Mesenchymal stem cell (in vitro differentiated cells and primary cell): Measurements from ENCODE around the gene SH3TC1.
A peak's percentile ranks its signal among the peaks of the same experiment; 100 is the strongest.

ENCODE experiments used
- DNase-seq: peaks from one replicate; pipeline ENCODE4 v3.0.0-alpha.2; 2013
- H2AFZ ChIP-seq: one replicate; pipeline ENCODE4 v1.6.1; 2013; ENCODE audit warnings: low read depth, mild to moderate bottlenecking, control low read depth, inconsistent platforms, low read length, moderate library complexity
- H2AK5ac ChIP-seq: 2 replicates; pipeline ENCODE4 v1.6.1; 2013; ENCODE audit warnings: low read length, moderate library complexity, mild to moderate bottlenecking, inconsistent platforms; ENCODE audit not compliant: severe bottlenecking
- H2BK120ac ChIP-seq: one replicate; pipeline ENCODE4 v1.6.1; 2013; ENCODE audit warnings: low read depth, mild to moderate bottlenecking, inconsistent platforms, low read length, moderate library complexity
- H2BK12ac ChIP-seq, 2 experiments: one replicate each; pipeline ENCODE4 v1.6.1; 2013; ENCODE audit warnings: inconsistent platforms in 2 of 2, low read length in 2 of 2, mild to moderate bottlenecking in 2 of 2, moderate library complexity in 2 of 2, control low read depth in 1 of 2
- H2BK15ac ChIP-seq: one replicate; pipeline ENCODE4 v1.6.1; 2013; ENCODE audit warnings: mild to moderate bottlenecking, low read depth, inconsistent platforms; ENCODE audit not compliant: poor library complexity, severe bottlenecking
- H2BK5ac ChIP-seq: 2 replicates; pipeline ENCODE4 v1.6.1; 2013; ENCODE audit warnings: low read depth, mild to moderate bottlenecking, low read length, control low read depth, inconsistent platforms; ENCODE audit not compliant: poor library complexity, severe bottlenecking
- H3K14ac ChIP-seq, 2 experiments: one replicate each; pipeline ENCODE4 v1.6.1; 2013; ENCODE audit warnings: inconsistent platforms in 2 of 2, low read length in 2 of 2, control low read depth in 1 of 2, mild to moderate bottlenecking in 1 of 2, moderate library complexity in 1 of 2
- H3K18ac ChIP-seq, 2 experiments: one replicate each; pipeline ENCODE4 v1.6.1; 2013; ENCODE audit warnings: inconsistent platforms in 2 of 2, low read length in 2 of 2, control low read depth in 1 of 2, low read depth in 1 of 2, mild to moderate bottlenecking in 1 of 2
- H3K23ac ChIP-seq, 2 experiments: one replicate each; pipeline ENCODE4 v1.6.1; 2013; ENCODE audit warnings: inconsistent platforms in 2 of 2, low read length in 2 of 2, mild to moderate bottlenecking in 2 of 2, moderate library complexity in 2 of 2, control low read depth in 1 of 2
- H3K27ac ChIP-seq: 2 replicates; pipeline ENCODE4 v1.5.1; 2013; ENCODE audit warnings: mild to moderate bottlenecking, moderate library complexity, low read length, control low read depth, inconsistent platforms; ENCODE audit not compliant: poor library complexity, severe bottlenecking
- H3K27me3 ChIP-seq, 2 experiments: 2 replicates each; pipeline versions ENCODE4 v1.6.1 to v1.7.0; 2013; ENCODE audit warnings: low read length in 2 of 2, mild to moderate bottlenecking in 2 of 2, moderate library complexity in 2 of 2, control low read depth in 1 of 2, inconsistent platforms in 1 of 2; ENCODE audit not compliant: control insufficient read depth in 1 of 2, insufficient read depth in 1 of 2
- H3K36me3 ChIP-seq, 2 experiments: 2 replicates each; pipeline versions ENCODE4 v1.6.1 to v1.7.0; 2013; ENCODE audit warnings: low read length in 2 of 2, control low read depth in 1 of 2, inconsistent platforms in 1 of 2, low read depth in 1 of 2, mild to moderate bottlenecking in 1 of 2; ENCODE audit not compliant: insufficient read depth in 2 of 2, control insufficient read depth in 1 of 2
- H3K4ac ChIP-seq, 2 experiments: one replicate each; pipeline ENCODE4 v1.6.1; 2013; ENCODE audit warnings: inconsistent platforms in 2 of 2, low read length in 2 of 2, mild to moderate bottlenecking in 2 of 2, moderate library complexity in 2 of 2, control low read depth in 1 of 2, low read depth in 1 of 2
- H3K4me1 ChIP-seq: 2 replicates; pipeline ENCODE4 v1.6.1; 2013; ENCODE audit warnings: low read depth, low read length, control low read depth; ENCODE audit not compliant: control insufficient read depth, insufficient read depth
- H3K4me2 ChIP-seq: 2 replicates; pipeline ENCODE4 v1.6.1; 2013; ENCODE audit warnings: low read length, mild to moderate bottlenecking, inconsistent platforms; ENCODE audit not compliant: poor library complexity, severe bottlenecking
- H3K4me3 ChIP-seq, 2 experiments: 2 replicates each; pipeline versions ENCODE4 v1.5.1 to v1.7.0; 2013; ENCODE audit warnings: low read length in 2 of 2, mild to moderate bottlenecking in 2 of 2, control low read depth in 1 of 2, low read depth in 1 of 2; ENCODE audit not compliant: insufficient read depth in 1 of 2
- H3K79me1 ChIP-seq: replicated peaks from 2 replicates; pipeline ENCODE4 v1.6.1; 2013; ENCODE audit warnings: mild to moderate bottlenecking, control low read depth, low read length, inconsistent platforms; ENCODE audit not compliant: poor library complexity, severe bottlenecking
- H3K9ac ChIP-seq: 2 replicates; pipeline ENCODE4 v1.7.0; 2013; ENCODE audit warnings: mild to moderate bottlenecking, low read length, moderate library complexity
- H3K9me3 ChIP-seq: 2 replicates; pipeline ENCODE4 v1.7.0; 2013; ENCODE audit warnings: mild to moderate bottlenecking, low read length; ENCODE audit not compliant: control insufficient read depth
- H4K8ac ChIP-seq: one replicate; pipeline ENCODE4 v1.6.1; 2013; ENCODE audit warnings: inconsistent platforms, mild to moderate bottlenecking, low read length, moderate library complexity
- H4K91ac ChIP-seq: one replicate; pipeline ENCODE4 v1.6.1; 2013; ENCODE audit warnings: mild to moderate bottlenecking, low read length, inconsistent platforms
- WGBS: methylation state at CpG from one replicate; pipeline ENCODE4 v1.1.7; 2013; ENCODE audit warnings: mixed read lengths; 5-methylcytosine and 5-hydroxymethylcytosine counted together

The SH3TC1 gene

GRCh38 chr4:8194306-8195242 is 4.5 kb upstream of the SH3TC1 start:
- H3K79me1 ChIP-seq = peaks cover 2% of the 10 kb centered on the region
- no peak overlapping the region for H2AFZ ChIP-seq
- no peak overlapping the region for H3K9ac ChIP-seq
- 88% methylated on average over 18 of the region's 19 CpGs for WGBS
- peaks cover 55% of the 10 kb centered on the region for H3K4me1 ChIP-seq
- H3K18ac ChIP-seq = peak overlapping the region in 1 of 2 experiments; percentile 46
- H3K27me3 ChIP-seq = peaks cover 0 to 33% of the 10 kb centered on the region in 2 experiments
- peak overlapping the region in 1 of 2 experiments; percentile 29 for H3K4ac ChIP-seq
- H2BK5ac ChIP-seq = no peak overlapping the region
- H3K36me3 ChIP-seq = no peaks in the 10 kb centered on the region
- no peaks in the 10 kb centered on the region for H3K9me3 ChIP-seq
- H2BK12ac ChIP-seq = peak overlapping the region; percentile 7 to 59
- no peak overlapping the region for H2BK120ac ChIP-seq
- no peak overlapping the region for H3K14ac ChIP-seq
- no peak for DNase-seq
- no peak overlapping the region for H4K8ac ChIP-seq
- no peak overlapping the region for H3K4me3 ChIP-seq
- H3K4me2 ChIP-seq = no peak overlapping the region
- H2BK15ac ChIP-seq = peak overlapping the region; percentile 71
- peak overlapping the region; percentile 19 for H4K91ac ChIP-seq
- no peak overlapping the region for H3K27ac ChIP-seq
- no peak overlapping the region for H2AK5ac ChIP-seq
- no peak overlapping the region for H3K23ac ChIP-seq

GRCh38 chr4:8195431-8195830 is 3.7 kb upstream of the SH3TC1 start:
- WGBS = 75% methylated on average over 7 of the region's 7 CpGs
- H4K91ac ChIP-seq = no peak overlapping the region
- DNase-seq = no peak

GRCh38 chr4:8195841-8196458 is 3.1 kb upstream of the SH3TC1 start:
- Histone ChIP-seq H2BK12ac (peak overlapping the region; percentile 28 to 42), H3K9me3 (no peaks in the 10 kb centered on the region), H2BK5ac (no peak overlapping the region), H3K4me1 (peaks cover 59% of the 10 kb centered on the region), H3K4me2 (no peak overlapping the region), H3K27ac (no peak overlapping the region), H4K91ac (peak overlapping the region; percentile 70), H3K18ac (no peak overlapping the region), H2AFZ (no peak overlapping the region), H3K4ac (no peak overlapping the region), H2AK5ac (no peak overlapping the region), H2BK120ac (no peak overlapping the region), H3K79me1 (peaks cover 11% of the 10 kb centered on the region), H4K8ac (no peak overlapping the region), H3K27me3 (peaks cover 0 to 28% of the 10 kb centered on the region in 2 experiments), H3K14ac (no peak overlapping the region), H2BK15ac (peak overlapping the region; percentile 45), H3K4me3 (no peak overlapping the region), H3K9ac (no peak overlapping the region), H3K36me3 (no peaks in the 10 kb centered on the region), H3K23ac (no peak overlapping the region)
- DNase-seq = no peak
- 75% methylated on average over 20 of the region's 20 CpGs for WGBS

More at GRCh38 chr4:8195431-8195830, 3.7 kb upstream of the SH3TC1 start:
- H3K9ac ChIP-seq = no peak overlapping the region
- H3K4me2 ChIP-seq = no peak overlapping the region
- no peak overlapping the region for H2AFZ ChIP-seq
- H2AK5ac ChIP-seq = no peak overlapping the region
- no peak overlapping the region for H3K18ac ChIP-seq
- no peak overlapping the region for H3K14ac ChIP-seq
- peaks cover 11% of the 10 kb centered on the region for H3K79me1 ChIP-seq
- H2BK120ac ChIP-seq = no peak overlapping the region
- H3K4ac ChIP-seq = no peak overlapping the region
- no peaks in the 10 kb centered on the region for H3K9me3 ChIP-seq
- H3K36me3 ChIP-seq = no peaks in the 10 kb centered on the region
- peak overlapping the region in 1 of 2 experiments; percentile 42 for H2BK12ac ChIP-seq
- H3K27ac ChIP-seq = no peak overlapping the region
- H3K4me3 ChIP-seq = no peak overlapping the region
- no peak overlapping the region for H4K8ac ChIP-seq
- H2BK5ac ChIP-seq = no peak overlapping the region
- no peak overlapping the region for H3K23ac ChIP-seq
- H2BK15ac ChIP-seq = no peak overlapping the region
- H3K4me1 ChIP-seq = peaks cover 56% of the 10 kb centered on the region
- H3K27me3 ChIP-seq = peaks cover 0 to 28% of the 10 kb centered on the region in 2 experiments

GRCh38 chr4:8197521-8197920 is 1.6 kb upstream of the SH3TC1 start:
- 94% methylated on average over 13 of the region's 13 CpGs for WGBS
- Histone ChIP-seq H3K4me1 (peaks cover 66% of the 10 kb centered on the region), H3K79me1 (peaks cover 14% of the 10 kb centered on the region), H3K27ac (no peak overlapping the region), H3K9ac (no peak overlapping the region), H2BK15ac (peak overlapping the region; percentile 71), H2BK120ac (peak overlapping the region; percentile 43), H3K4me2 (no peak overlapping the region), H3K4me3 (no peak overlapping the region), H3K4ac (no peak overlapping the region), H4K8ac (peak overlapping the region; percentile 21), H2BK12ac (peak overlapping the region; percentile 38 to 93), H3K23ac (no peak overlapping the region), H2AFZ (no peak overlapping the region), H3K27me3 (peaks cover 0 to 30% of the 10 kb centered on the region in 2 experiments), H2AK5ac (peak overlapping the region; percentile 21), H3K9me3 (no peaks in the 10 kb centered on the region), H2BK5ac (no peak overlapping the region), H3K14ac (no peak overlapping the region), H4K91ac (peak overlapping the region; percentile 80), H3K18ac (no peak overlapping the region), H3K36me3 (no peaks in the 10 kb centered on the region)
- DNase-seq = no peak
